Measurements from ENCODE around the gene HMGB3.

GRCh38 chrX:151000861-151001331 is 17.8 kb downstream of the HMGB3 start:
- TF ChIP-seq, protein P1, sequence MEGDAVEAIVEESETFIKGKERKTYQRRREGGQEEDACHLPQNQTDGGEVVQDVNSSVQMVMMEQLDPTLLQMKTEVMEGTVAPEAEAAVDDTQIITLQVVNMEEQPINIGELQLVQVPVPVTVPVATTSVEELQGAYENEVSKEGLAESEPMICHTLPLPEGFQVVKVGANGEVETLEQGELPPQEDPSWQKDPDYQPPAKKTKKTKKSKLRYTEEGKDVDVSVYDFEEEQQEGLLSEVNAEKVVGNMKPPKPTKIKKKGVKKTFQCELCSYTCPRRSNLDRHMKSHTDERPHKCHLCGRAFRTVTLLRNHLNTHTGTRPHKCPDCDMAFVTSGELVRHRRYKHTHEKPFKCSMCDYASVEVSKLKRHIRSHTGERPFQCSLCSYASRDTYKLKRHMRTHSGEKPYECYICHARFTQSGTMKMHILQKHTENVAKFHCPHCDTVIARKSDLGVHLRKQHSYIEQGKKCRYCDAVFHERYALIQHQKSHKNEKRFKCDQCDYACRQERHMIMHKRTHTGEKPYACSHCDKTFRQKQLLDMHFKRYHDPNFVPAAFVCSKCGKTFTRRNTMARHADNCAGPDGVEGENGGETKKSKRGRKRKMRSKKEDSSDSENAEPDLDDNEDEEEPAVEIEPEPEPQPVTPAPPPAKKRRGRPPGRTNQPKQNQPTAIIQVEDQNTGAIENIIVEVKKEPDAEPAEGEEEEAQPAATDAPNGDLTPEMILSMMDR (conservative IDR thresholded peaks at IDR 0.05): no peak
- no peak for TF ChIP-seq ZFX (IDR thresholded peaks at IDR 0.05)
